Astrocyte of the spinal cord (primary cell): ENCODE data around the gene SFPQ.

Experiments used
- DNase-seq: peaks from one replicate; pipeline ENCODE4 v3.0.0; 2011; ENCODE audit warnings: low read depth, low spot score
- H3K4me3 ChIP-seq: 2 replicates; pipeline ENCODE4 v1.5.1; 2011; ENCODE audit warnings: low read depth, mild to moderate bottlenecking, low read length, moderate library complexity
- CTCF ChIP-seq: IDR thresholded peaks from 2 replicates; pipeline ENCODE4 v1.5.1; 2012; ENCODE audit warnings: low read depth, mild to moderate bottlenecking, low read length, inconsistent platforms
- in situ Hi-C: cut with HindIII; loops from 2 replicates; pipeline ENCODE4 v1.10.0; 2017; ENCODE audit warnings: low sequenced_read_pairs

Gene SFPQ

GRCh38 chr1:35187816-35188342 is 5.1 kb downstream of the SFPQ start:
- H3K4me3 ChIP-seq = no peak overlapping the region
- DNase-seq = no peak
- in situ Hi-C loops = no loop called here
- no peak for TF ChIP-seq CTCF

- no peak for DNase-seq
- no peak for TF ChIP-seq CTCF
- H3K4me3 ChIP-seq = no peak overlapping the region
- in situ Hi-C loops = no loop called here
Measured at GRCh38 chr1:35186239-35186638, 6.7 kb downstream of the SFPQ start.

- in situ Hi-C loops = no loop called here
- no peak overlapping the region for H3K4me3 ChIP-seq
- no peak for DNase-seq
- no peak for TF ChIP-seq CTCF
Measured at GRCh38 chr1:35185200-35185599, 7.7 kb downstream of the SFPQ start.

- H3K4me3 ChIP-seq = no peak overlapping the region
- no peak for DNase-seq
- TF ChIP-seq CTCF = no peak
- in situ Hi-C loops = no loop called here
Measured at GRCh38 chr1:35184495-35185199, 8.3 kb downstream of the SFPQ start.

GRCh38 chr1:35181790-35182455 is 11.0 kb downstream of the SFPQ start:
- in situ Hi-C loops = no loop called here
- no peak for DNase-seq
- no peak overlapping the region for H3K4me3 ChIP-seq
- no peak for TF ChIP-seq CTCF

- in situ Hi-C loops = no loop called here
- no peak for DNase-seq
- no peak for TF ChIP-seq CTCF
- H3K4me3 ChIP-seq = no peak overlapping the region
Measured at GRCh38 chr1:35180776-35181374, 12.1 kb downstream of the SFPQ start.
